Epithelial cell of esophagus (primary cell): Measurements from ENCODE around the gene SPRTN.

ENCODE experiments used
- DNase-seq: peaks from one replicate; pipeline ENCODE4 v3.0.0; 2010; ENCODE audit warnings: low read depth
- H3K4me3 ChIP-seq: 2 replicates; pipeline ENCODE4 v1.5.1; 2011; ENCODE audit warnings: mild to moderate bottlenecking, low read length, control low read depth
- TF ChIP-seq, protein P1 (sequence below): IDR thresholded peaks from 2 replicates; pipeline ENCODE4 v1.5.1; 2011; ENCODE audit warnings: low read depth, mild to moderate bottlenecking, low read length, control low read depth, inconsistent platforms; ENCODE audit not compliant: insufficient read depth; ENCODE audit errors: missing control alignments

The SPRTN gene

GRCh38 chr1:231324660-231325059 lies 13.4 kb upstream of the SPRTN start:
- H3K4me3 ChIP-seq: no peak overlapping the region
- TF ChIP-seq, protein P1, sequence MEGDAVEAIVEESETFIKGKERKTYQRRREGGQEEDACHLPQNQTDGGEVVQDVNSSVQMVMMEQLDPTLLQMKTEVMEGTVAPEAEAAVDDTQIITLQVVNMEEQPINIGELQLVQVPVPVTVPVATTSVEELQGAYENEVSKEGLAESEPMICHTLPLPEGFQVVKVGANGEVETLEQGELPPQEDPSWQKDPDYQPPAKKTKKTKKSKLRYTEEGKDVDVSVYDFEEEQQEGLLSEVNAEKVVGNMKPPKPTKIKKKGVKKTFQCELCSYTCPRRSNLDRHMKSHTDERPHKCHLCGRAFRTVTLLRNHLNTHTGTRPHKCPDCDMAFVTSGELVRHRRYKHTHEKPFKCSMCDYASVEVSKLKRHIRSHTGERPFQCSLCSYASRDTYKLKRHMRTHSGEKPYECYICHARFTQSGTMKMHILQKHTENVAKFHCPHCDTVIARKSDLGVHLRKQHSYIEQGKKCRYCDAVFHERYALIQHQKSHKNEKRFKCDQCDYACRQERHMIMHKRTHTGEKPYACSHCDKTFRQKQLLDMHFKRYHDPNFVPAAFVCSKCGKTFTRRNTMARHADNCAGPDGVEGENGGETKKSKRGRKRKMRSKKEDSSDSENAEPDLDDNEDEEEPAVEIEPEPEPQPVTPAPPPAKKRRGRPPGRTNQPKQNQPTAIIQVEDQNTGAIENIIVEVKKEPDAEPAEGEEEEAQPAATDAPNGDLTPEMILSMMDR: no peak
- no peak for DNase-seq

GRCh38 chr1:231326248-231326647 lies 11.8 kb upstream of the SPRTN start:
- no peak overlapping the region for H3K4me3 ChIP-seq
- TF ChIP-seq, protein P1: no peak
- DNase-seq: no peak

GRCh38 chr1:231327617-231328016 lies 10.5 kb upstream of the SPRTN start:
- no peak overlapping the region for H3K4me3 ChIP-seq
- TF ChIP-seq, protein P1: no peak
- DNase-seq: no peak

GRCh38 chr1:231329483-231329882 lies 8.6 kb upstream of the SPRTN start:
- TF ChIP-seq, protein P1: no peak
- no peak for DNase-seq
- H3K4me3 ChIP-seq: no peak overlapping the region

- DNase-seq: no peak
- H3K4me3 ChIP-seq: no peak overlapping the region
- TF ChIP-seq, protein P1: no peak
These were observed 5.3 kb upstream of the SPRTN start for GRCh38 chr1:231332761-231333160.

DNA sequence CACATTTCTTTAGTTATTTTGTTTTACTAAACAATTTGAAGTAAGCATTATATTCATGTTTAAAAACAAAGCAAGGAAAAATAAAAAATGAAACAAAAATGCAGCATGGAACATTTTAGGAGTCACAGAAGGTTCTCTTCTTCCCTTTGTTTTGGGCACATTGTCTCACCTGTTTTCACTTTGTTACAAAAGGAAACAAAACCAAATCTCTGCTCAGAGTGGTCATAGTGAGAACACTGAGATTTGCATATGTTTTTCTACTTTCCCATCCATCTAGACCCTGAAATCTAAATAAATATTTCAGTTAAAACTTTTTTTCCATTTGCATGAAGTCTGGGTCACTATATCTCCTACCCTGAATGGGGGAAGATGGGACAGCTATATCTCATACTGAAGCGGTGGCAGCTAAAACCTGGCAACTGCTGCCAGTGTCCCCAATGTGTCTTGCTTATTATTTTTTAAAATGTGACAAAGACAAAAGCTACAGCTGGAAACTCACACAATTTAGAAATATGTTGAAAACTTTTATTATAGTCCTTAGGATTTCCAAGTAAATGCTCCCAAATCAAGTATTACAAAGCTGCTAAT lies 3.9 kb upstream of the SPRTN start:
- peak overlapping the region; percentile 99 for H3K4me3 ChIP-seq
- TF ChIP-seq, protein P1: no peak
- no peak for DNase-seq

DNA sequence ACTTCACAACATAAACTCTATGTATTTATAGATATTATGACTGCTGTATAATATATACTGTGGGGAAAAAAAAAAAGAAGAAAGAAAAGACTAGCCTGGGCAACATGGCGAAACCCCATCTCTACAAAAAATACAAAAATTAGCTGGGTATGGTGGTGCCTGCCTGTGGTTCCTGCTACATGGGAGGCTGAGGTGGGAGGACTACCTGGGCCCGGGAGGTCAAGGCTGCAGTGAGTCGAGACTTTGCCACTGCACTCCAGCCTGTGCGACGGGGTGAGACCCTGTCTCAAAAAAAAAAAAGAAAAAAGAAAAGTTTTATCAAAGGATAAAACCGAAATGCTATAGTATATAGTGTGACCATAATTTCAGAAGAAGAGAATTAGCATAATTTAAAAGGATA lies 3.1 kb upstream of the SPRTN start:
- DNase-seq: no peak
- H3K4me3 ChIP-seq: peak overlapping the region; percentile 99
- TF ChIP-seq, protein P1: no peak
